Fibroblast of the conjunctiva (primary cell): ENCODE data around the gene NPM1.
"Not testable (repeated sequence)": the region's sequence is repeated elsewhere in the genome, so short reads cannot be mapped to it uniquely, and the experiment has no call there.

Source experiments
- DNase-seq: peaks from one replicate; pipeline ENCODE4 v3.0.0-alpha.2; 2010; ENCODE audit warnings: low read depth

NPM1 gene

DNA sequence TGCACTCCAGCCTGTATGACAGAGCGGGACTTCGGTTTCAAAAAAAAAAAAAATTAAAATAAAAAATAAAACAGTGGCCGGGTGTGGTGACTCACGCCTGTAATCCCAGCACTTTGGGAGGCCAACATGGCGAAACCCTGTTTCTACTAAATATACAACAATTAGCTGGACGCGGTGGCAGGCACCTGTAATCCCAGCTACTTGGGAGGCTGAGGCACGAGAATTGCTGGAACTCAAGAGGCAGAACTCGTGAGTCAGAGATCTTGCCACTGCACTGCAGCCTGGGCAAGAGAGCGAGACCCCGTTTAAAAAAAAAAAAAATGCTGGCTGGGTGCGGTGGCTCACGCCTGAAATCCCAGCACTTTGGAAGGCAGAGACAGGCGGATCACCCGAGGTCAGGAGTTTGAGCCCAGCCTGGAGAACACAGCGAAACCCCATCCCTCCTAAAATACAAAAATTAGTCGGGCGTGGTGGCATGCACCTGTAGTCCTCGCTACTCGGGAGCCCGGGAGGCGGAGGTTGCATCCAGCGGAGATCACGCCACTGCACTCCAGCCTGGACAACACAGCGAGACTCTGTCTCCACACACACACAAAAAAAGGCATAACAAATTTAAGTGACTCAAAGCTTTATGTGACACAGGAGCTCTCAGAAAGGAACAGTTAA is 1.5 kb upstream of the NPM1 start:
- no peak for DNase-seq

DNA sequence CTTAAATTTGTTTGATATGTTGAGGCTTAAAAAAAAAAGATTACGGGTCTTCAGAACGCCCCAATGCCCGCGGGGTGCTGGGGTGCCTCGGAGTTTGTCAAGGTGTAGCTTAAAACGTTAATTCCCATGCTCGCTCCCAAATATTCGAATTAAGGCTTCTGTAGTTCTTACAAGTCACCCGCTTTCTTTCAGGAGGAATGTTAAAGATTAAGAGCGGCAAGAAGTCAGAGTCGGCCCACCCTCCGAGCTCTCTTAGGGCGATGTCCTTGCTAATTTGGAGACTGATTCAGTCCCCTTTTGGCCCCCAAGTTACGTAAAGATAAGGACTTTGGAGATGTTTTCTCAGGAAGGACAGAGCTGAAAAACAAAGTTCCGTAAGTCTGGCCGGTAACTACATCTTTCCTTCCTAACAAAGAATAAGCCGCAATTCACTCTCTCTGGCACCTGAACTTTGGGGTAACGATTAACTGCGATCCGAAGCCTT is 746 bp upstream of the NPM1 start:
- no peak for DNase-seq

DNA sequence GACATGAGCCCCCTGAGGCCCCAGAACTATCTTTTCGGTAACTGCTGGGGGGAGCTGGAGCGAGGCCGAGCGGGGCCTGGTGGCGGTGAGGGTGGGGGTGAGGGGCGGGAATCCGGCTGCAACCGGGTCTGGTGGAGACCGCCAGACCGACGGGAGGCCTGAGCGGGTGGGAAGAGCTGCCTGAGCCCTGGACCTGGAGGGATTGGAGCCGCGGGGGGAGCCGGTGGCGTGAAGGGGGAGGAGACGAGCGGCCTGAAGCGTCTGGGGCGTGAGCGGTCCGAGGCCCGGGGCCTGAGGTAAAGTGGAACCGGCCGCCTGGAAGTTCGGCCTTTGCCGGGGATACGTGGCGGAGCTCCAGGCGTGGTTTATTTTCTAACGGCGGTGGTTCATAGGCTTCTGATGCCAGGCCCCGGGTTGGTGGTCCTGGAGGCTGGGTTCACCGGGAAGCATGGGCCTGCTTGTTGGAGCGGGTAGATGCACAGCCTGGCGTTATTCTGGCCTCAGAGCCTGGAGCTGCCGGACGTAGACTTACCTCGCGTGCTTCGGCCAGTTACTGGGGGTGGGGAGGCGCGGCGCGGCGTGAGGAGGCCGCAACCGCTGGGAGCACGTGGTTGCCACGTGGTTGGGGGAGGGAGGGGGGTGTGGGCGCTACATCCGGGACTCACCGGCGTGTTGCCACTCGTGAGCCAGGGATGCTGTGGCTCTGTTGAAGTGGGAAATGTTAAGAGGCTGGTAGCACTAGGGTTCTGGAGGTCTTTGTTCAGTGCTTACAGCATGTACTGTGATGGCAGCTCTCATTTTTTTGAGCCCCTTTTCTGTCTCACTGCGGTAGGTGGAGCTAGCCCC is 544 bp downstream of the NPM1 start:
- peak; percentile 48 for DNase-seq

DNA sequence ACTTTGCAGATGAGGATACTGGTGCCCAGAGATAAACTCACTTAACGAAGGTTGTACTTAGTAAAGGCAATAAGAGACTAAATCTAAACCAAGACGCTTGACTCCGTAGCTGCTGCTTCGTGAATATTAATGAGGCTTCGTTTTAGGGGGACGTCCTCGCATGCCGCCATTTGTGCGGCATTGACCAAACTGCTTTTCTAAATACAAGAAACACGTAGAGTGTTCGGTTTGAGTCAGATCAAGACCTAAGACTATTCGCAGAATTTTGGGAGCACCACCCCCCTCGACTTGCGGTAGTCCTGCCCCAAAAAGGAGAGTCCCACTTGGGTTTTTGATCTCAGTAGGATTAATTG is 1.1 kb downstream of the NPM1 start:
- DNase-seq, result no peak

GRCh38 chr5:171390883-171391677 is 3.4 kb downstream of the NPM1 start:
- no peak for DNase-seq

GRCh38 chr5:171391996-171392577 is 4.4 kb downstream of the NPM1 start:
- DNase-seq, result no peak

GRCh38 chr5:171392585-171393159 is 5.0 kb downstream of the NPM1 start:
- no peak for DNase-seq

DNA sequence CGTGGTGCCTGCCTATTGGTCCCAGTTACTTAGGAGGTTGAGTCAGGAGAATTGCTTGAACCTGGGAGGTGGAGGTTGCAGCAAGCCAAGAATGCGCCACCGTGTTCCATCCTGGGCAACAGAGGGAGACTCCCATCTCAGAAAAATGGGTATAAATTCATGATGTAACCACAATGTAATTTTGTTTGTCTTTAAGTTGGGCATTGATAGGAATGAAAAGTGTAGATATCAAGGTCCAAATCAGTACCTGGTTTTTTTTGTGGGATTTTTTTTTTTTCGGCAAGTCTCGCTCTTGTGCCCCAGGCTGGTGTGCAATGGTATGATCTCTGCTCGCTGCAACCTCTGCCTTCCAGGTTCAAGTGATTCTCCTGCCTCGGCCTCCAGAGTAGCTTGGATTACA is 7.4 kb downstream of the NPM1 start:
- no peak for DNase-seq

DNA sequence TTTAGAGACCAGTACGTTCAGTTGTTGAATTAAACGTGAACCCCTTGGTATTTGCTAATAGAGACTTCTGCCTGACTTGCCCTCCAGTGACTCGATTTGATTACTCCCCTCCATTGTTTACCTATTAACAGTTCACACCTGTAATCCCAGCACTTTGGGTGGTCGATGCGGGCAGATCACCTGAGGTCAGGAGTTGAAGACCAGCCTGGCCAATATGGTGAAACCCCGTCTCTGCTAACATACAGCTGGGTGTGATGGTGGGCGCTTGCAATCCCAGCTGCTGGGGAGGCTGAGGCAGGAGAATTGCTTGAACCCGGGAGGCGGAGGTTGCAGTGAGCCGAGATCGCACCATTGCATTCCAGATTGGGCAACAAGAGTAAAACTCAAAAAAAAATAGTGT is 8.9 kb downstream of the NPM1 start:
- not testable (repeated sequence) for DNase-seq

- DNase-seq, result no peak
Observed at GRCh38 chr5:171397190-171397589, 9.5 kb downstream of the NPM1 start.

- no peak for DNase-seq
Observed at GRCh38 chr5:171397599-171397998, 9.9 kb downstream of the NPM1 start.

- DNase-seq, result not testable (repeated sequence)
Observed at GRCh38 chr5:171398660-171399059, 11.0 kb downstream of the NPM1 start.

DNA sequence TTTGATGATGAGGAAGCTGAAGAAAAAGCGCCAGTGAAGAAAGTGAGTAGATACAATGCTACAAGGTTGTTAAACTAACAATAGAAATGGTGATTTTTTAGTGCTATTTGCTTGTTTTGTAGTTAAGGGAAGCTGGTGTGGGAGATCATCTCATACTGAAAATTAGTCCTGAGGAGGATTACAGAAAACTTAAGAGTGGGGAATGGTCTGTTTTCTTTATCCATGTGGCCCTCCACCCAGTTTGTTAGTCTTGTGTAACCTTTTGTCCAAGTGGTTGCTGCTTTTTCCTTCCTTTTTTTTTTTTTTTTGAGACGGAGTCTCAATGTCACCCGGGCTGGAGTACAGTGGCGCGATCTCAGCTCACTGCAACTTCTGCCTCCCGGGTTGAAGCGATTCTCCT is 12.5 kb downstream of the NPM1 start:
- DNase-seq, result no peak

DNA sequence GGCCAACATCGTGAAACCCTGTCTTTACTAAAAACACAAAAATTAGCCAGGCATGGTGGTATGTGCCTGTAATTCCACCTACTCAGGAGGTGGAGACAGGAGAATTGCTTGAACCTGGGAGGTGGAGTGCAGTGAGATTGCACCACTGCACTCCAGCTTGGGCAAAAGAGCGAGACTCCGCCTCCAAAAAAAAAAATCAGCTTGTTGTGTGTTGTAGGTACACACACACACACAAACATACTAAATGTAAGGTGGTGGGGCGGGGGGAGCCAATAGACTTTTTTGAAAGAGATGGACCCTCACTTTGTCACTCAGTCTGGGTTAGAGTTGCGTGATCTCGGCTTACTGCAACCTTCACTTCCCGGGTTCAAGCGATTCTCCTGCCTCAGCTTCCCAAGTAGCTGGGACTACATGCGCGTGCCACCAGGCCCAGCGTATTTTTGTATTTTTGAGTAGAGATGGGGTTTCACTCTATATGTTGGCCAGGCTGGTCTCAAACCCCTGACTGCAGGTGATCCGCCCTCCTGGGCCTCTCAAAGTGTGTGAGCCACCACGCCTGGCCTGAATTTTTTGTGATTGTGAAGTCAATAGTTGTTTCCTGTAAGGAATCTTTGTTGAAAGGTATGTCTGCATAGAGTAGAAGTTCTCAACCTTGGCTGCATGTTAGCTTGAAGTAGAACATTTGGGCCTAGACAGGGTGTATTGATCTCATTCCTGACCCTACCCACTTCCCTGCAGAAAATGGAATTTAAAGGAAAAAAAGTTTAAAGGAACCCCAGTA is 13.7 kb downstream of the NPM1 start:
- DNase-seq, result no peak

GRCh38 chr5:171402751-171403150 is 15.1 kb downstream of the NPM1 start:
- DNase-seq, result not testable (repeated sequence)

GRCh38 chr5:171405615-171406014 is 18.0 kb downstream of the NPM1 start:
- DNase-seq, result peak; percentile 29

DNA sequence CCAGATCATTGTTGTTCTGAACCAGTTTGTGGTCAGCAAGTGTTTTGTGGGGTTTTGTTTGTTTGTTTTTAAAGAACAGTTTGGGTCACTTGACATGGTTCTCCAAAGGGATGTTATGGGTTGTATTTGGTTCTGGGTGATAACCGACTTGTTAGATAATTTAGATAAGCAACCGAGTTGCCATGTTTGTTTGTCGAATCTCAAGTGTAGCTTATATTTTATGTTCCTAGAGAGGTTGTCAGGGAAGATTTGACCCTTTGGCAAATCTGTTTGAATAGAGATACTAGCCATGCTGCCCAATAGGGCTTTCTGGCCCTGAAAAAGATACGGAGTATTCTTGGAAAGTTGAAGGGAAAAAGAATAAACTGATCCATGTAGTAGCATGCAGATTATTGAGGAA is 19.6 kb downstream of the NPM1 start:
- no peak for DNase-seq

- DNase-seq, result no peak
Observed at GRCh38 chr5:171409164-171410136, 21.8 kb downstream of the NPM1 start.

GRCh38 chr5:171410181-171410580 is 22.5 kb downstream of the NPM1 start:
- no peak for DNase-seq

GRCh38 chr5:171412186-171412585 is 24.5 kb downstream of the NPM1 start:
- DNase-seq, result no peak
